Activated CD4-positive, alpha-beta T cell treated with anti-CD3 and anti-CD28 coated beads, Interleukin-2, amount 10 ng/mL, durations not matched to agents 24 days and 14 days (primary cell): ENCODE data around the gene SMARCC2. TPM values are rescaled to one million over a fixed set of nuclear protein-coding genes. Genes with fewer than 3 reads are reported as not detected.
A peak's percentile ranks its signal among the peaks of the same experiment; 100 is the strongest.

Source experiments
- DNase-seq: peaks from one replicate; pipeline ENCODE4 v3.0.0; 2022
- H3K27ac Mint-ChIP-seq: one replicate; pipeline ENCODE4 v1.8.0; 2022; ENCODE audit warnings: mild to moderate bottlenecking, mixed read lengths
- H3K27me3 Mint-ChIP-seq: one replicate; pipeline ENCODE4 v1.8.0; 2022; ENCODE audit warnings: mixed read lengths
- H3K36me3 Mint-ChIP-seq: one replicate; pipeline ENCODE4 v1.8.0; 2022; ENCODE audit warnings: low read depth, mild to moderate bottlenecking, mixed read lengths
- H3K4me1 Mint-ChIP-seq: one replicate; pipeline ENCODE4 v1.8.0; 2021; ENCODE audit warnings: mixed read lengths
- H3K4me3 Mint-ChIP-seq: one replicate; pipeline ENCODE4 v1.8.0; 2022; ENCODE audit warnings: mild to moderate bottlenecking, moderate library complexity, mixed read lengths
- H3K9me3 Mint-ChIP-seq: one replicate; pipeline ENCODE4 v1.8.0; 2021; ENCODE audit warnings: mixed read lengths
- intact Hi-C: fragments of 100-400 bp; cut with micrococcal nuclease; formaldehyde crosslinking; loops from one replicate; pipeline ENCODE4 v1.15.1; 2023
- total RNA-seq: library from RNA; stranded (reverse); gene quantifications from 2 replicates; pipeline ENCODE4 v1.2.3, GENCODE V29; 2022

SMARCC2 gene
- total RNA-seq = 127 and 130 TPM in 2 replicates

DNA sequence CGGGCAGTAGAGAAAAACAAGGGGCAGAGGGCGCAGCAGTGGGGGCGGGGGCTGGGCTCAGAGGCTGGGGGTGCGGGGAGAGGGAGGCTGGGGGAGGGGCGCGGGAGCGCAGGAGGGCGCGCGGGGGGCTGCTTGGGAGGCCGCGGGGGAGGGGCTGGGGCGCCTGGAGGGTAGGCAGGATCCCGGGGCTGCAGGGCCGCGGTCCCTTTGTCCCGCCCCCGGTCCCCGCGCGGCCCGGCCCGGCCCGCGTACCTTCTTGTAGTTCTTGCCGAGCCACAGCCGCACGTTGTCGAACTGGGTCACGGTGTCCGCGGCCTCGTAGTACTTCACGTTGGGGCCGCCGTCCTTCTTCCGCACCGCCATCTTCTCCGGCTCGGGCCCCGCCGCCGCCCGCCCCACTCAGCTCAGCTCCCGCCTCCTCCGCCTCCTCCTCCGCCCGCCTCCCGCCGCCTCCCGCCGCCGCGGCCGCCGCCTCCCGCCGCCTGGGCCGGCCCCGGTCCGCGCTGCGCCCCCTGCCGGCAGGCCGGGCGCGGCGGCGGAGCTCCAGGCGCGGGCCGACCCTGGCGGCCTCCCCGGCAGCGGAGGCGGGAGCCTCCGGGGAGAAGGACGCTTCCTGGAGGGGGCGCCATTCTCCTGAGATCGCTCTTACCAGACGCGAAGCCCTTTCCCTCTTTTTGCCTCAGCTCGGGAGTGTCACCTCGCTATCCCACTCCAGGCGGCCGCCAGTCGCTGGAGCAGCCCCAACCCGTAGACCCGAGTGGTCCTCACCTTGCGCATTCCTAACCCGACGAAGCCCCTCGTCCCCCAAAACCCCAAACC is at the start of gene SMARCC2:
TSS of gene SMARCC2 (minus strand) at position 385 of the 819 bp plus-strand sequence. CDS start at position 363, 22 bp downstream.
- peak; percentile 96 for DNase-seq
- Mint-ChIP-seq H3K27me3 (no peaks in the 10 kb centered on the region), H3K36me3 (peaks cover 30% of the 10 kb centered on the region), H3K4me1 (peaks cover 42% of the 10 kb centered on the region), H3K4me3 (peak within 1 kb of the TSS; percentile 97), H3K9me3 (no peaks in the 10 kb centered on the region), H3K27ac (peak within 1 kb of the TSS; percentile 95)
- intact Hi-C loops = loop anchor here (1.0 to 2.0 kb wide), 5 partner anchors 29 to 279 kb away; partner anchors contain the start of genes CS, MYL6B and SPRYD4

- peaks cover 17% of the 10 kb centered on the region for H3K36me3 Mint-ChIP-seq
- no peak overlapping the region for H3K4me3 Mint-ChIP-seq
- DNase-seq = no peak
- H3K4me1 Mint-ChIP-seq = peaks cover 4% of the 10 kb centered on the region
- intact Hi-C loops = no loop called here
- no peak overlapping the region for H3K27ac Mint-ChIP-seq
- H3K27me3 Mint-ChIP-seq = no peaks in the 10 kb centered on the region
- no peaks in the 10 kb centered on the region for H3K9me3 Mint-ChIP-seq
Measured at GRCh38 chr12:56237552-56237951, 48.3 kb upstream of the SMARCC2 start.

DNA sequence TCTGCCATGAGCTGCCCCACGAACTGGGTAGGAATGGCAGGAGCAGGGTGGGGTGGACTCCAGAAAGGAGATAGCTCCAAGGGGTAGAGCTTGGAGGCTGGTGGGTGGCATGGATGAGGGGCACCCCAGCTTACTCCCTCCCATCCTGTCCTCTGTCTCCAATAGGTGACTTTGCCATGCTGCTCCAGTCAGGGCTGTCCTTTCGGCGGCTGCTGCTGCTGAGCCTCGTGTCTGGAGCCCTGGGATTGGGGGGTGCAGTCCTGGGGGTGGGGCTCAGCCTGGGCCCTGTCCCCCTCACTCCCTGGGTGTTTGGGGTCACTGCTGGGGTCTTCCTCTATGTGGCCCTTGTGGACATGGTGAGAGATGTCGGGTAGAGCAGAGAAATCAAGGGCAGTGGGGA is 47.7 kb upstream of the SMARCC2 start:
- DNase-seq = no peak
- intact Hi-C loops = no loop called here
- Mint-ChIP-seq H3K9me3 (no peaks in the 10 kb centered on the region), H3K4me1 (no peaks in the 10 kb centered on the region), H3K4me3 (no peak overlapping the region), H3K27me3 (no peaks in the 10 kb centered on the region), H3K27ac (no peak overlapping the region), H3K36me3 (peaks cover 12% of the 10 kb centered on the region)

GRCh38 chr12:56236091-56236490 is 46.8 kb upstream of the SMARCC2 start:
- intact Hi-C loops = no loop called here
- Mint-ChIP-seq H3K27me3 (no peaks in the 10 kb centered on the region), H3K27ac (no peak overlapping the region), H3K36me3 (peaks cover 5% of the 10 kb centered on the region), H3K4me3 (no peak overlapping the region), H3K9me3 (no peaks in the 10 kb centered on the region), H3K4me1 (no peaks in the 10 kb centered on the region)
- no peak for DNase-seq

- no peak for DNase-seq
- Mint-ChIP-seq H3K27me3 (no peaks in the 10 kb centered on the region), H3K4me3 (no peak overlapping the region), H3K27ac (no peak overlapping the region), H3K9me3 (no peaks in the 10 kb centered on the region), H3K4me1 (no peaks in the 10 kb centered on the region), H3K36me3 (peaks cover 6% of the 10 kb centered on the region)
- intact Hi-C loops = no loop called here
Measured at GRCh38 chr12:56234746-56235436, 45.6 kb upstream of the SMARCC2 start.

- H3K27me3 Mint-ChIP-seq = no peaks in the 10 kb centered on the region
- intact Hi-C loops = no loop called here
Measured at GRCh38 chr12:56231184-56231582, 41.9 kb upstream of the SMARCC2 start.

GRCh38 chr12:56230432-56231183 is 41.3 kb upstream of the SMARCC2 start:
- Mint-ChIP-seq H3K27me3 (no peaks in the 10 kb centered on the region), H3K4me3 (no peak overlapping the region), H3K36me3 (peaks cover 16% of the 10 kb centered on the region), H3K27ac (no peak overlapping the region), H3K4me1 (peaks cover 4% of the 10 kb centered on the region), H3K9me3 (no peaks in the 10 kb centered on the region)
- intact Hi-C loops = no loop called here
- DNase-seq = no peak

More at GRCh38 chr12:56231184-56231582, 41.9 kb upstream of the SMARCC2 start:
- Mint-ChIP-seq H3K4me3 (no peak overlapping the region), H3K27ac (no peak overlapping the region), H3K4me1 (peaks cover 2% of the 10 kb centered on the region), H3K9me3 (no peaks in the 10 kb centered on the region), H3K36me3 (peaks cover 13% of the 10 kb centered on the region)
- DNase-seq = no peak

GRCh38 chr12:56229916-56230431 is 40.7 kb upstream of the SMARCC2 start, which contains the start of gene SLC39A5:
SLC39A5 (plus strand) TSS chr12:56230051; CDS start chr12:56231275, 1,224 bp downstream.
- H3K4me3 Mint-ChIP-seq = no peak within 1 kb of the TSS
- no peaks in the 10 kb centered on the region for H3K9me3 Mint-ChIP-seq
- H3K36me3 Mint-ChIP-seq = peaks cover 22% of the 10 kb centered on the region
- intact Hi-C loops = no loop called here
- no peak for DNase-seq
- no peak within 1 kb of the TSS for H3K27ac Mint-ChIP-seq
- peaks cover 11% of the 10 kb centered on the region for H3K4me1 Mint-ChIP-seq
- no peaks in the 10 kb centered on the region for H3K27me3 Mint-ChIP-seq

- H3K36me3 Mint-ChIP-seq = peaks cover 22% of the 10 kb centered on the region
- peaks cover 15% of the 10 kb centered on the region for H3K4me1 Mint-ChIP-seq
- no peaks in the 10 kb centered on the region for H3K9me3 Mint-ChIP-seq
- intact Hi-C loops = no loop called here
- DNase-seq = no peak
- no peak overlapping the region for H3K4me3 Mint-ChIP-seq
- no peaks in the 10 kb centered on the region for H3K27me3 Mint-ChIP-seq
- H3K27ac Mint-ChIP-seq = no peak overlapping the region
Measured at GRCh38 chr12:56229082-56229481, 39.8 kb upstream of the SMARCC2 start.

GRCh38 chr12:56224954-56225353 is 35.7 kb upstream of the SMARCC2 start:
- intact Hi-C loops = loop anchor here (1.0 to 5.0 kb wide), 4 partner anchors 32 to 408 kb away; partner anchors contain the start of genes ANKRD52, ORMDL2 and SARNP
- peaks cover 37% of the 10 kb centered on the region for H3K4me1 Mint-ChIP-seq
- H3K9me3 Mint-ChIP-seq = no peaks in the 10 kb centered on the region
- no peak for DNase-seq
- H3K27ac Mint-ChIP-seq = peak overlapping the region; percentile 85
- H3K27me3 Mint-ChIP-seq = no peaks in the 10 kb centered on the region
- H3K4me3 Mint-ChIP-seq = peak overlapping the region; percentile 100
- H3K36me3 Mint-ChIP-seq = peaks cover 22% of the 10 kb centered on the region

DNA sequence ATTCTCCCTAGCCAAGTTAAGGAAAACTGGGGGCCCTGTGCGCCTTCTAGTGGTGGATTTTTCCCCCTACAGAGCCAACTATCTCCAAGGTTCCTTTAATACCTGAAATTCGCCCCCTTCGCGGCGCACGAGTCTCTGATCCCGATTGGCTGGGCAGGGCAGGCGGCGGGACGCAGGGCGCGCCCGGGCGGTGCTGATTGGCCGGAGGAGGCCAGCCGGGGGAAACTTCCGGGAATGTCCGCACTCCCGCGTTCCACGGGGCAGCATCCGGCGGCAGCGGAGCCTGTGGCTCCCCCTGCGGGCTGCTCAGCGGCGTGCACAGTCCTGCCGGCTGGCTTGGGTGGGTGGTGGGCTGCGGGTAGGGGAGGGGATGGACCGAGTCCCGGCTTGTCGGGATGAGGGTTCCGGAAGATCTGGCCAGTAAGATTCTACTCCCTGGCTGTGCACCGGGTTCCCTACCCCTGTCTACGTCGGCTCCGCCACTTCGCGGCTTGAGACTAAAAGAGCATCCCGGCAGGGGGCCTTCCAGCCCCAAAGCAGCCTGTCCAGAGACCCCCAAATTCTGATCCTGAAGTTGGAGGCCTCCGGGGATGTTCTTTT is 34.9 kb upstream of the SMARCC2 start, which contains the start of gene NABP2:
TSS of gene NABP2 (plus strand) at position 241 of the 600 bp plus-strand sequence. CDS start 515 bp downstream, outside the sequence.
- Mint-ChIP-seq H3K4me3 (peak within 1 kb of the TSS; percentile 100), H3K9me3 (no peaks in the 10 kb centered on the region), H3K27ac (peak within 1 kb of the TSS; percentile 85), H3K4me1 (peaks cover 39% of the 10 kb centered on the region), H3K27me3 (no peaks in the 10 kb centered on the region), H3K36me3 (peaks cover 21% of the 10 kb centered on the region)
- intact Hi-C loops = loop anchor here (1.0 to 5.0 kb wide), 4 partner anchors 31 to 407 kb away; partner anchors contain the start of genes ANKRD52, ORMDL2 and SARNP
- peak; percentile 99 for DNase-seq

DNA sequence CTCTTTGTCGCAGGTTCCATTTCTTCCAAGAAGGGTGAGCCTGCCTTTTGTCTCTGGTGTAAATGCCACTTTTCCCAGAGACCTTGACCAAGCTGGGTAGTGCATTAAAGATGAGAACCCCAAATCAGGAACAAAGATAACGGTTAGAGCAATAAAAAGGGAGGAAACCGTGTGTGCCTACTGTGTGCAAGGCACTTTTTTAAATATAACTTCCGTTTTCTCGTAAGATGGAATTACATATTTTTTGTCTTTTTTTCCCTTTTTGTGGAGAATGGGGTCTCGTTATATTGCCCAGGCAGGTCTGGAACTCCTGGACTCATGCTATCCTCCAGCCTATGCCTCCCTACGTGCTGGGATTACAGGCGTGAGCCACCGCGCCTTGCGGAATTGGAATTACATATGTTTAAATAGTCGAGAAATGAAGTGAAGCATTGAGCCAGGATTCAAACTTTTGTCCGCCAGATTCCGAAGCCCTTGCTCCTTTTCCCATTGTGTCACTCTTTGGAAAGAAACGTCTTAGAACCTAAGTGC is 34.4 kb upstream of the SMARCC2 start:
- Mint-ChIP-seq H3K4me3 (peak overlapping the region; percentile 100), H3K4me1 (peaks cover 39% of the 10 kb centered on the region), H3K27me3 (no peaks in the 10 kb centered on the region), H3K27ac (peak overlapping the region; percentile 85), H3K9me3 (no peaks in the 10 kb centered on the region), H3K36me3 (peaks cover 19% of the 10 kb centered on the region)
- peak; percentile 60 for DNase-seq
- intact Hi-C loops = loop anchor here (1.0 to 5.0 kb wide), 5 partner anchors 30 to 406 kb away; partner anchors contain the start of genes ANKRD52, MYL6B, ORMDL2 and SARNP
